22Rv1 (cell line): ENCODE measurements around the gene DOK6.

Experiments
- H3K27ac ChIP-seq: fragments of 450-650 bp; 2 replicates; pipeline ENCODE4 v1.5.1; 2017
- CTCF ChIP-seq: fragments of 450-650 bp; IDR thresholded peaks from 2 replicates; pipeline ENCODE4 v1.5.1; 2017; ENCODE audit warnings: mild to moderate bottlenecking
- ZFX ChIP-seq: fragments of 450-650 bp; IDR thresholded peaks from 2 replicates; pipeline ENCODE4 v1.6.1; 2017; ENCODE audit warnings: antibody characterized with exemption, borderline replicate concordance

The DOK6 gene

GRCh38 chr18:69882965-69883668 is 482.4 kb downstream of the DOK6 start:
- no peak for TF ChIP-seq CTCF
- no peak overlapping the region for H3K27ac ChIP-seq

- H3K27ac ChIP-seq, result no peak overlapping the region
- TF ChIP-seq ZFX (no peak), CTCF (no peak)
Observed at GRCh38 chr18:69883781-69884180, 483.1 kb downstream of the DOK6 start.

- TF ChIP-seq ZFX (no peak), CTCF (no peak)
- H3K27ac ChIP-seq, result no peak overlapping the region
Observed at GRCh38 chr18:69885355-69885754, 484.7 kb downstream of the DOK6 start.

- H3K27ac ChIP-seq, result no peak overlapping the region
- TF ChIP-seq ZFX (no peak), CTCF (no peak)
Observed at GRCh38 chr18:69885841-69886531, 485.3 kb downstream of the DOK6 start.

GRCh38 chr18:69887256-69887655 is 486.6 kb downstream of the DOK6 start:
- TF ChIP-seq CTCF, result no peak
- TF ChIP-seq ZFX, result no peak

GRCh38 chr18:69889009-69889408 is 488.3 kb downstream of the DOK6 start:
- H3K27ac ChIP-seq, result no peak overlapping the region
- TF ChIP-seq ZFX, result no peak
- no peak for TF ChIP-seq CTCF

More at GRCh38 chr18:69887256-69887655, 486.6 kb downstream of the DOK6 start:
- no peak overlapping the region for H3K27ac ChIP-seq

GRCh38 chr18:69890558-69890957 is 489.9 kb downstream of the DOK6 start:
- TF ChIP-seq ZFX, result no peak
- TF ChIP-seq CTCF, result no peak

More at GRCh38 chr18:69890558-69890957, 489.9 kb downstream of the DOK6 start:
- no peak overlapping the region for H3K27ac ChIP-seq
